Activated T-helper 1 cell treated with anti-CD3 and anti-CD28 coated beads, Interleukin-2, amount 50 U/mL, for 16 hours (primary cell): Measurements from ENCODE around the gene FPR2.
"Not testable (repeated sequence)": the region's sequence is repeated elsewhere in the genome, so short reads cannot be mapped to it uniquely, and the experiment has no call there.

Source experiments
- DNase-seq, 2 donors: peaks; one replicate each; pipeline ENCODE4 v3.0.0-alpha.2; 2020; ENCODE audit warnings: low read depth in 1 of 2, low spot score in 1 of 2

The FPR2 gene

DNA sequence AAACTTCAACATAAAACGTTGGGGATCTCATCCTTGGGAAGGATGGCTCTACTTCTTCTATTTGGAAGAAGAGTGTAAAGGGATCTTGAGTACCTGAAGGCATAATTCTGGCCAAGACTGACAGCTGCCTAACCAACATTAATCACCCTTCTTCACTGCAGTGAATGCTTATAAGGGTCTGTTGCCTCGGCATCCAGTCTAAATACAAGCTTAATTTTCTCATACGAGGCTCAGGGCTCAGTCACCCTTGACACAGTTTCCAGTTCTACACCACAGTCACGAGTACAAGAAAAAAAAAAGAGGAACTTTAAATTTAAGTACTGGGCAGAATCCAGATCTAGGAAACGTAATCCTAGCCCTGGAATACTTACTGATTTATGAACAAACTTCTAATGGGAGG lies 43.0 kb downstream of the FPR2 start:
- DNase-seq = no peak

DNA sequence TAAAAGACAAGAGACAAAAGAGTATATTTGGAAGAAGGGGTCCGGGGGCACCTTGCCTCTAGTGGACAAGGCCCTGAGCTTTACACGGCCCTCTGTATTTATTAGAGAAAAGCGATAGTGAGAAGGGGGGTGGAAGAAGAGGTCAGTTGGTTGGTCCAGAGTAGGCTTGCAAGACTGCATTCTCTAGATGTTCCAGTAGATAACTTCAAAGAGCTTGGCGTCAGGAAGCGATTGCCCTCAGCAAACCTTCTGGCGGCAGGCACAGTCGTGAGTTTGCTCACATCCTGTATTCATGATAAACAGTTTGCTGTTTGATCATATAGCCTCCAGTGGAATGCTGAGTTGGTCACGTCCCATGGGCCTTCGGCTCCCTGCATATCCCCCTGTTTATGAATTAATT lies 43.8 kb downstream of the FPR2 start:
- DNase-seq = not testable (repeated sequence)

DNA sequence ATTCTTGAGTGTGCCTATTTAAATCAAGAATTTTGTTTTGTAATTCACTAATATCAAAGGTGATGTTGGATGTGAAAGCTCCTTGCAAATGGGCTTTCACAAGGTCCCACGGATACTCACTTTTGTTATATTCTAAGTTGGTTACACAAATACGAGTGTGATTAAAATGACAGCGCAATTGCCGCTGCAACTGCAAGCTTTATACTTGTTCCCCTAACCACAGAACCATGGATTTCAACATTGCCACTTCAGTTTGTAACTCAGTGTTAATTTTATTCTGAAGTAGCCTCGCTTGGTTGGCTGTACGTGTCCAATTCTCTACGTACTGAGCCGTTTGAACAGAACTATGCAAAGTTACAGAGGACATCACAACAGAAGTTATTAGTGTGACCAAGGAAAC lies 44.4 kb downstream of the FPR2 start:
- DNase-seq = not testable (repeated sequence)

DNA sequence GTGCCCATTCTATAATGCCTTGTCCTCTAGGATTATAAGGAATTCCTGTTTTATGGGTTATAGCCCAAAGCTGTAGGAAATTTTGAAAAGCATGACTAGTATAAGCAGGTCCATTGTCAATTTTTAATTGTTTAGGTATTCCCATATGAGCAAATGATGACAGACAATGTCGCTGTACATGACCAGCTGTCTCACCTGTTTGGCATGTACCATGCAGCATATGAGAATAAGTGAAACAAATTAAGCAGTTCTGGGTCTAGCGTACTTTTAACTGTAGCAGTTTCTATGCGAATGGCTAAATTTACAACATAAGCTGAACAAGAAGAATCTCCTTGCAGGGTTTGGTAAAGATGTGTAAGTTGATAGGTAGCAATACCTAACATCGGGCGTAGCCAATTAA lies 45.6 kb downstream of the FPR2 start:
- not testable (repeated sequence) for DNase-seq

DNA sequence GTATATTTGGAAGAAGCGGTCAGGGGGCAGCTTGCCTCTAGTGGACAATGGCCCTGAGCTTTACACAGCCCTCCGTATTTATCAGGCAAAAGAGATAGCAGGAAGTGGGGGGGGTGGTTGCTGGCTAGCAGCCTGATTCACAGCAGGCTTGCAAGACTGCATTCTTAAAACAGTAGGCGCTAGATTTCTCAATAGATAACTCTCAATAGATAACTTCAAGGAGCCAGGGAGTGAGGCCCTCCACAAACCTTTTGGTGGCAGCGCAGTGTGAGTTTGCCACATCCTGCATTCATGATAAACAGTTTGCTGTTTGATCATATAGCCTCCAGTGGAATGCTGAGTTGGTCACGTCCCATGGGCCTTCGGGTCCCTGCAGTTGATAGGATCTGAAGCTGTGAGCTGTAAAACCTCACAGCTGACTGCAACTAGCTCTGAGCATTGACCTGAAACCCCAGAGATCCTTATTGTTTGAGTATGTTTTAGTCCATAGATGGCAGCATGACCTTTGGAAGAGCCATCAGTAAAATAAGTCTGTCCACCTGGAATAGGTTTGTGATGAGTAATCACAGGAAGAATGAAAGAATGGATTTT lies 46.2 kb downstream of the FPR2 start:
- DNase-seq = no peak

DNA sequence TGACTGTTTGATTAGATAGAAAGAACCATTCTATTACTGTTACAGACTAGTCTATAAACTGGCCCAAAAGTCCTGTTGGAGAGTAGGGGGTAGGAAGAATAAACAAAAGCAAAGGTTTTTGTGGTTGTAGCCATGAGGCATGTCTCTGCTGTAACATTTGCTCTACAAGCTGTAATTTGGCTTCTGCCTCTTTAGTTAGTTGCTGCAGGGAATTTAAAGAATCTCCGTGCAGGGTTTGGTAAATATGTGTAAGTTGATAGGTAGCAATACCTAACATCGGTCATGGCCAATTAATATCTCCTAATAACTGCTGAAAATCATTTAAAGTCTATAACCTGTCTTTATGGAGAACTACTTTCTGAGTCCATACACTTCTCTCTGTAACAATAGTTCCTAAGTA lies 46.9 kb downstream of the FPR2 start:
- no peak for DNase-seq

DNA sequence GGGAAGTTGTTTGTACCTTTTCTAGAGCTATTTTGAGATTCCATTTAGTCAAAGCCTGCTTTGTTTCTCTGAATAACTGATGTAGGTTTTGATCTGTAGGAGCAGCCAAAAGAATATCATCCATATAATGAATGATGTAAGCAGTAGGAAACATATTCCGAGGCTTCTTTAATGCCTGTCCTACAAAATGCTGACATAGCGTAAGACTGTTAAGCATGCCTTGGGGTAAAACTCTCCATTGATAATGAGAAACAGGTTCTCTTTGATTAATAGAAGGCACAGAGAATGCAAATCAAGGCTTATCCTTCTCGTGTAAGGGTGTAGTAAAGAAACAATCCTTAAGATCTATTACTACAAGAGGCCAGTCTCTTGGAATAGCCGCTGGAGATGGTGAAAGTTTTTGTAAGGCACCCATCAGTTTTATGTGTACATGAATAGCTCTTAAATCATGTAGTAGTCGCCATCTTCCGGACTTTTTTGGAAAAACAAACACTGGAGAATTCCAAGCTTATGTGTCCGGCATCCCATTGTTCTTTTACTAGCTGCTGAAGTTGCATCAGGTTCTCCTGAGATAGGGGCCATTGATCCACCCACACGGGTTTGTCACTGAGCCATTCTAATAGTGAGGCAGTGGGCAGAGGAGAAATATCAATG lies 47.5 kb downstream of the FPR2 start:
- DNase-seq = no peak

DNA sequence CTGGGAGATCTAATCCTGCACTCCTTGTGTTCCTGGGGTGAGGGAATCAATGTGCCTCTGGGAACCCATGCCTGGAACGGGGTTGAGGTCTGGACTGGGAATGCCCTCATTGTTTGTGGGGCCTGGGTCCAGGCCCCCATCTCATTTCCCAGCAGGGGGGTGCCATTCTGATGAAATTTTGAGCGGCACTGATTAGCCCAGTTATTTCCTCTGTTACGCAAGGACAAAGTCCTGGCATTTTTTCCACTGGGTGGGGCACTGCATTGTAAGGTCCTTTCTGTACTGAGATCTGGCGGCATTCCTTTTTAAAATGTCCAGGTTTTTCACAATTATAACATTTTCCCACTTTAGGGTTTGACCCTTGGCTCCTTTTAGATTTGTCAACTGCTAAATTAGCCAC lies 48.8 kb downstream of the FPR2 start:
- no peak for DNase-seq

DNA sequence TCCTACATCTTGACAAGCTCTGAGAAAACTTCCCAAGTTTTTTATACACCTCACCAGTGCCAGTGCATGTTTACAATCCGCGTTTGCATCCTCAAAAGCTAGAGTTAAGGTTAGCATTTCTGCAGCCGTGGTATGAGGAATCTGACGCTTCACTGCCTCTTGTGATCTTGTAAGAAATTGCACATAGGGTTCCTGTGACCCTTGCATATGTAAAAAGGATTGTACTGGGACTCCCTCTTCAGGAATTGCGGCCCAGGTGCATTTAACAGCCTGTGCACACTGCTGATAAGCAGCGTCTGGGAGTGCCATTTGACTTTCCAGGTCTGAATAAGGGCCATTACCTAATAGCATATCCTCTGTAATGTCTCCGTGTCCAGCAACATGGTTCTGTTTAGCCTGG lies 49.2 kb downstream of the FPR2 start:
- DNase-seq = no peak

DNA sequence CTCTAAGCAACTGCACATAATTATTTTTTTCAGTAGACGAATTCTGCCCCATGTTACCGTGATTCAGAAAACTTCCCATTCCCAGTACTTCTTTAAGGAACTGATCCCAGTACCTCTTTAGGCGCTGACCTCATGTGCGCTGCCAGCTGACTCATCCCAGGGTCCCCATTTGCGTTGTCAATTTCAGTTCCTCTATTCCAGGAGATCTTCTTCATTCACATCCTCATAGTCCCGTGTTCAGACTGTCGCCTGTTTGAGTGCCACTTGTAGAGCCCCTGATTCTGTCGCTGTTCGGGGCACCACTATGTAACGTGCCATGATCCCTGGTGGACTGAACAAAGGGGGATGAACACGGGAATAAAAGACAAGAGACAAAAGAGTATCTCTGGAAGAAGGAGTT lies 50.4 kb downstream of the FPR2 start:
- DNase-seq = no peak

DNA sequence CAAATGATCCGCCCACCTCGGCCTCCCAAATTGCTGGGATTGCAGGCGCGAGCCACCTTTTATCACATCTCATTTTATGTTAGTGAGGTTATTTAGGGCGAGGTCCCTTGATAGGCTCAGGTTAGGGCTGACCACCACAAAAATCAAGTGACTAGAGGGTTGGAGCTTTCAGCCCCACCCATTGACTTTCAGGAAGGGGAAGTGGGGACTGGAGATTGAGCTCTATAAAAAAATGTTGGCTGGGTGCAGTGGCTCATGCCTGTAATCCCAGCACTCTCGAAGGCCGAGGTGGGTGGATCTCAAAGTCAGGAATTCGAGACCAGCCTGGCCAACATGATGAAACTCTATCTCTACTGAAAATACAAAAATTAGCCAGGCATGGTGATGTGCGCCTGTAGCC lies 54.1 kb downstream of the FPR2 start:
- no peak for DNase-seq

DNA sequence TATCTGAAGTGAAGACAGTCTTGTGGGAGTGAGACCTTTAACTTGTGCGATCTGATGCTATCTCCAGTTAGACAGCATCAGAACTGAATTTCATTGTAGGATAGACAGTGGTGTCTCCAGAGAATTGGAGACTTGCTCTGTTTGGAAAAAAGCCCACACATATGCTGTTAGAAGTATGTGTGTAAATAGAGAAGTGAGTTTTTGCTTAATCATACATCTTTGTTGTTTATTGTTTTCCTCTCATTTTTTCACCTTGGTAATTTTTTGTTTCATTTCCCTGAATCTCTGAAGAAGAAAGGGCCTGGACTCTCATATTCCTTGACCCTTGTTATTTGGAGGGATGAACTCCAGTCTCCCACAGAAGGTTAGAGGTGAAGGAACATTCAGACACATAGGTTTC lies 55.7 kb downstream of the FPR2 start:
- no peak for DNase-seq

DNA sequence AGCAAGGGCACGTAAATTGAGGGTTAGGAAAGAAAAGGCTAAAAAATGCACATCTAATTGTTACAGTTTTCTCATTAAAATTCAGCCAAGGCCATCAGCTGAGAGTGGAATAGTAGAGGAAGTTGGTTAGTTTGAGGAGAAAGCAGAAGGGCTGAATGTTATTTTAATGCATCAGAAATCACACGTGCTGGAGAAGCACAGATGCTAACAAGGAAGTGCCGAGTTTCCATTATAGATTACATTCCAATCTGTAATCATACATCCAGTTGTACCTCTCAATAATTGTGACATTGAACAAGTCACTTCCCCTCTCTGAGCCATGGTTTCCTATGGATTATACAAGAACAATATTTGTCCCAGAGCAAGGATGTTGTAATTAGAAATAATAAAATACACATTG lies 59.0 kb downstream of the FPR2 start:
- no peak for DNase-seq
